Measurements from ENCODE around the gene EIF4E.
A peak's percentile ranks its signal among the peaks of the same experiment; 100 is the strongest.
"Not testable (repeated sequence)": the region's sequence is repeated elsewhere in the genome, so short reads cannot be mapped to it uniquely, and the experiment has no call there.

The EIF4E gene

GRCh38 chr4:98908703-98909262 lies 20.1 kb downstream of the EIF4E start:
- Mint-ChIP-seq H3K9me3 (no peaks in the 10 kb centered on the region), H3K27me3 (no peaks in the 10 kb centered on the region), H3K36me3 (peaks cover 18% of the 10 kb centered on the region), H3K4me1 (peaks cover 61% of the 10 kb centered on the region), H3K4me3 (no peak overlapping the region), H3K27ac (no peak overlapping the region)
- no peak for ATAC-seq

- Mint-ChIP-seq H3K4me3 (no peak overlapping the region), H3K27me3 (no peaks in the 10 kb centered on the region), H3K4me1 (peaks cover 62% of the 10 kb centered on the region), H3K27ac (no peak overlapping the region), H3K9me3 (no peaks in the 10 kb centered on the region), H3K36me3 (peaks cover 18% of the 10 kb centered on the region)
- ATAC-seq = no peak
These were observed 20.8 kb downstream of the EIF4E start for GRCh38 chr4:98908182-98908581.

- H3K4me1 Mint-ChIP-seq = peaks cover 76% of the 10 kb centered on the region
- H3K9me3 Mint-ChIP-seq = no peaks in the 10 kb centered on the region
- peaks cover 34% of the 10 kb centered on the region for H3K36me3 Mint-ChIP-seq
- H3K27me3 Mint-ChIP-seq = no peaks in the 10 kb centered on the region
- no peak for ATAC-seq
- H3K4me3 Mint-ChIP-seq = no peak overlapping the region
- H3K27ac Mint-ChIP-seq = no peak overlapping the region
These were observed 23.1 kb downstream of the EIF4E start for GRCh38 chr4:98905839-98906238.

- Mint-ChIP-seq H3K4me1 (peaks cover 75% of the 10 kb centered on the region), H3K36me3 (peaks cover 39% of the 10 kb centered on the region)
- ATAC-seq = no peak
These were observed 23.6 kb downstream of the EIF4E start for GRCh38 chr4:98905297-98905696.

GRCh38 chr4:98903963-98904362 lies 25.0 kb downstream of the EIF4E start:
- no peak overlapping the region for H3K27ac Mint-ChIP-seq
- H3K4me1 Mint-ChIP-seq = peaks cover 69% of the 10 kb centered on the region
- no peaks in the 10 kb centered on the region for H3K9me3 Mint-ChIP-seq
- H3K4me3 Mint-ChIP-seq = no peak overlapping the region
- no peak for ATAC-seq
- no peaks in the 10 kb centered on the region for H3K27me3 Mint-ChIP-seq
- H3K36me3 Mint-ChIP-seq = peaks cover 44% of the 10 kb centered on the region

More at GRCh38 chr4:98905297-98905696, 23.6 kb downstream of the EIF4E start:
- no peak overlapping the region for H3K27ac Mint-ChIP-seq
- H3K9me3 Mint-ChIP-seq = no peaks in the 10 kb centered on the region
- H3K4me3 Mint-ChIP-seq = no peak overlapping the region
- H3K27me3 Mint-ChIP-seq = no peaks in the 10 kb centered on the region

GRCh38 chr4:98903561-98903960 lies 25.4 kb downstream of the EIF4E start:
- H3K36me3 Mint-ChIP-seq = peaks cover 43% of the 10 kb centered on the region
- peaks cover 67% of the 10 kb centered on the region for H3K4me1 Mint-ChIP-seq

GRCh38 chr4:98899277-98899676 lies 29.7 kb downstream of the EIF4E start:
- Mint-ChIP-seq H3K27me3 (no peaks in the 10 kb centered on the region), H3K4me1 (peaks cover 35% of the 10 kb centered on the region), H3K4me3 (no peak overlapping the region), H3K27ac (peak overlapping the region; percentile 24), H3K36me3 (peaks cover 75% of the 10 kb centered on the region), H3K9me3 (no peaks in the 10 kb centered on the region)
- ATAC-seq = no peak

More at GRCh38 chr4:98903561-98903960, 25.4 kb downstream of the EIF4E start:
- Mint-ChIP-seq H3K27me3 (no peaks in the 10 kb centered on the region), H3K9me3 (no peaks in the 10 kb centered on the region), H3K4me3 (no peak overlapping the region), H3K27ac (no peak overlapping the region)
- ATAC-seq = no peak

GRCh38 chr4:98891478-98892337 lies 37.2 kb downstream of the EIF4E start:
- Mint-ChIP-seq H3K27me3 (no peaks in the 10 kb centered on the region), H3K4me1 (peaks cover 4% of the 10 kb centered on the region), H3K4me3 (no peak overlapping the region), H3K27ac (no peak overlapping the region), H3K36me3 (peaks cover 71% of the 10 kb centered on the region), H3K9me3 (no peaks in the 10 kb centered on the region)
- ATAC-seq = no peak

GRCh38 chr4:98890702-98891455 lies 38.1 kb downstream of the EIF4E start:
- H3K4me3 Mint-ChIP-seq = no peak overlapping the region
- no peak overlapping the region for H3K27ac Mint-ChIP-seq
- no peaks in the 10 kb centered on the region for H3K27me3 Mint-ChIP-seq
- H3K36me3 Mint-ChIP-seq = peaks cover 65% of the 10 kb centered on the region
- H3K9me3 Mint-ChIP-seq = no peaks in the 10 kb centered on the region
- ATAC-seq = no peak
- peaks cover 4% of the 10 kb centered on the region for H3K4me1 Mint-ChIP-seq

- Mint-ChIP-seq H3K36me3 (peaks cover 45% of the 10 kb centered on the region), H3K27ac (no peak overlapping the region), H3K4me3 (no peak overlapping the region), H3K4me1 (peaks cover 4% of the 10 kb centered on the region), H3K27me3 (no peaks in the 10 kb centered on the region), H3K9me3 (no peaks in the 10 kb centered on the region)
- no peak for ATAC-seq
These were observed 41.8 kb downstream of the EIF4E start for GRCh38 chr4:98887145-98887544.

- H3K27ac Mint-ChIP-seq, H3K4me3 Mint-ChIP-seq, H3K4me1 Mint-ChIP-seq, ATAC-seq, H3K9me3 Mint-ChIP-seq, H3K27me3 Mint-ChIP-seq: not testable (repeated sequence)
- peaks cover 45% of the 10 kb centered on the region for H3K36me3 Mint-ChIP-seq
These were observed 42.6 kb downstream of the EIF4E start for GRCh38 chr4:98886382-98886781.

GRCh38 chr4:98880884-98881283 lies 48.0 kb downstream of the EIF4E start:
- peaks cover 39% of the 10 kb centered on the region for H3K36me3 Mint-ChIP-seq
- not testable (repeated sequence) for H3K27me3 Mint-ChIP-seq, H3K4me3 Mint-ChIP-seq, H3K4me1 Mint-ChIP-seq, H3K27ac Mint-ChIP-seq, H3K9me3 Mint-ChIP-seq, ATAC-seq

- Mint-ChIP-seq H3K4me3 (no peak overlapping the region), H3K27me3 (no peaks in the 10 kb centered on the region), H3K27ac (no peak overlapping the region), H3K36me3 (peaks cover 31% of the 10 kb centered on the region), H3K4me1 (no peaks in the 10 kb centered on the region), H3K9me3 (no peaks in the 10 kb centered on the region)
- ATAC-seq = no peak
These were observed 49.4 kb downstream of the EIF4E start for GRCh38 chr4:98879515-98879914.

- no peaks in the 10 kb centered on the region for H3K4me1 Mint-ChIP-seq
- H3K9me3 Mint-ChIP-seq = no peaks in the 10 kb centered on the region
- H3K27ac Mint-ChIP-seq = no peak overlapping the region
- H3K4me3 Mint-ChIP-seq = no peak overlapping the region
- peaks cover 13% of the 10 kb centered on the region for H3K36me3 Mint-ChIP-seq
- ATAC-seq = no peak
- no peaks in the 10 kb centered on the region for H3K27me3 Mint-ChIP-seq
These were observed 55.9 kb downstream of the EIF4E start for GRCh38 chr4:98873059-98873458.

- not testable (repeated sequence) for ATAC-seq, H3K4me3 Mint-ChIP-seq, H3K4me1 Mint-ChIP-seq, H3K9me3 Mint-ChIP-seq, H3K27me3 Mint-ChIP-seq, H3K27ac Mint-ChIP-seq, H3K36me3 Mint-ChIP-seq
These were observed 56.6 kb downstream of the EIF4E start for GRCh38 chr4:98872120-98872906.
